Activated CD4-positive, alpha-beta T cell treated with anti-CD3 and anti-CD28 coated beads, Interleukin-2, amount 50 U/mL, for 48 hours (primary cell): ENCODE measurements around the gene PRPF31.
A peak's percentile ranks its signal among the peaks of the same experiment; 100 is the strongest.
"Not testable (repeated sequence)": the region's sequence is repeated elsewhere in the genome, so short reads cannot be mapped to it uniquely, and the experiment has no call there.

Experiments
- DNase-seq, 2 experiments: peaks; one replicate each; pipeline ENCODE4 v3.0.0-alpha.2; 2020

The PRPF31 gene

GRCh38 chr19:54115109-54116063, at the start of gene PRPF31, which contains the start of gene TFPT:
Gene PRPF31 (plus strand): TSS chr19:54115754. CDS start chr19:54118279, 2,525 bp downstream.
Gene TFPT (minus strand): TSS chr19:54115657. CDS start chr19:54115269, 388 bp downstream.
- peak; percentile 96 to 97 for DNase-seq

GRCh38 chr19:54069470-54069869, 46.1 kb upstream of the PRPF31 start:
- DNase-seq, result no peak

- no peak for DNase-seq
Observed at GRCh38 chr19:54073829-54074228, 41.7 kb upstream of the PRPF31 start.

- DNase-seq, result no peak
Observed at GRCh38 chr19:54074851-54075250, 40.7 kb upstream of the PRPF31 start.

- no peak for DNase-seq
Observed at GRCh38 chr19:54077334-54077733, 38.2 kb upstream of the PRPF31 start.

GRCh38 chr19:54081032-54081431, 34.5 kb upstream of the PRPF31 start, which contains the start of gene TARM1:
Gene TARM1 (minus strand): TSS chr19:54081365. CDS start chr19:54081340, 25 bp downstream.
- no peak for DNase-seq

GRCh38 chr19:54084410-54084809, 31.1 kb upstream of the PRPF31 start:
- no peak for DNase-seq

GRCh38 chr19:54094426-54095000, 21.0 kb upstream of the PRPF31 start:
- no peak for DNase-seq

GRCh38 chr19:54095136-54095858, 20.3 kb upstream of the PRPF31 start:
- no peak for DNase-seq

- DNase-seq, result peak; percentile 43 to 53
Observed at GRCh38 chr19:54095859-54096616, 19.5 kb upstream of the PRPF31 start.

- DNase-seq, result no peak
Observed at GRCh38 chr19:54096617-54097106, 18.9 kb upstream of the PRPF31 start.

- DNase-seq, result no peak
Observed at GRCh38 chr19:54099190-54099902, 16.2 kb upstream of the PRPF31 start.

GRCh38 chr19:54099903-54100255, 15.7 kb upstream of the PRPF31 start:
- DNase-seq, result not testable (repeated sequence)

GRCh38 chr19:54100561-54100960, 15.0 kb upstream of the PRPF31 start, which contains the start of gene OSCAR:
Gene OSCAR (minus strand): TSS chr19:54100803. CDS start chr19:54100792, 11 bp downstream.
- no peak for DNase-seq

GRCh38 chr19:54102421-54103169, 13.0 kb upstream of the PRPF31 start, which contains the start of gene NDUFA3:
Gene NDUFA3 (plus strand): TSS chr19:54102855. CDS start chr19:54102879, 24 bp downstream.
- peak; percentile 95 to 96 for DNase-seq

- no peak for DNase-seq
Observed at GRCh38 chr19:54104998-54105715, 10.4 kb upstream of the PRPF31 start.

- no peak for DNase-seq
Observed at GRCh38 chr19:54105796-54106195, 9.8 kb upstream of the PRPF31 start.

GRCh38 chr19:54106716-54107115, 8.8 kb upstream of the PRPF31 start:
- DNase-seq, result no peak

- DNase-seq, result no peak
Observed at GRCh38 chr19:54107876-54108490, 7.6 kb upstream of the PRPF31 start.
